SK-MEL-5 (cell line): Measurements from ENCODE around the gene PRDM2. TPM values are rescaled to one million over a fixed set of nuclear protein-coding genes. Genes with fewer than 3 reads are reported as not detected.

ENCODE experiments used
- DNase-seq: peaks from one replicate; pipeline ENCODE4 v3.0.0-alpha.2; 2016; ENCODE audit warnings: low read depth, low spot score
- in situ Hi-C: cut with HindIII; loops from 2 replicates; pipeline ENCODE4 v1.10.0; 2016; ENCODE audit warnings: low sequenced_read_pairs, high pct_unique_total_duplicates, low pct_unique_long_range_greater_than_20kb
- total RNA-seq: library from RNA; depleted of rRNA; stranded (reverse); fragments of >200 nt; shearing (Covaris generic); gene quantifications from 2 replicates; pipeline ENCODE4 v1.2.3, GENCODE V29; 2014

PRDM2 gene
- total RNA-seq, 1 experiment from 2014 or later, result 4.5 TPM

- DNase-seq, result no peak
Observed at GRCh38 chr1:13722808-13723360, 22.9 kb downstream of the PRDM2 start.

GRCh38 chr1:13723810-13724209 is 23.8 kb downstream of the PRDM2 start:
- no peak for DNase-seq
- in situ Hi-C loops, result no loop called here

More at GRCh38 chr1:13722808-13723360, 22.9 kb downstream of the PRDM2 start:
- in situ Hi-C loops, result no loop called here

DNA sequence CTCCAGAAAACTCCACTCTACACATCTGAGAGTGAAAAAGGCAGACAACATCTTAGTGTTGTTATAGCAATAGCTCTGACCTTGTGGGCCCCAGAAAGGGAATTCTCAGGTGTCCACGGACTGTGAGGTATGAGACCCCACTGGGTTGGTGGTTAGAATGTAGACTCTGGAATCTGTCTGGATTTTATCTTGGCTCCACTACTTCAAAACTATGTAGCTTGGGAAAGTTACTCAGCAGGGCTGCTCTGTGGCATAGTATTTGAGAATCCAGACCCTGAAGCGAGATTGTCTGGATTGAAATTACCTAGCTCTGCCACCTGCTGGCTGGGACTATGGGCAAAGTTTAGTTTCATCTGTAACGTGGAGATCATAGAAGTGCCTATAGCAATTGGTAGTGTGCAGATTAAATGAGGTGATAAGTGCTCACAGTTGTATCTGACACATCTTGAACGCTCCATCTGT is 25.8 kb downstream of the PRDM2 start:
- peak; percentile 53 for DNase-seq
- in situ Hi-C loops, result no loop called here

DNA sequence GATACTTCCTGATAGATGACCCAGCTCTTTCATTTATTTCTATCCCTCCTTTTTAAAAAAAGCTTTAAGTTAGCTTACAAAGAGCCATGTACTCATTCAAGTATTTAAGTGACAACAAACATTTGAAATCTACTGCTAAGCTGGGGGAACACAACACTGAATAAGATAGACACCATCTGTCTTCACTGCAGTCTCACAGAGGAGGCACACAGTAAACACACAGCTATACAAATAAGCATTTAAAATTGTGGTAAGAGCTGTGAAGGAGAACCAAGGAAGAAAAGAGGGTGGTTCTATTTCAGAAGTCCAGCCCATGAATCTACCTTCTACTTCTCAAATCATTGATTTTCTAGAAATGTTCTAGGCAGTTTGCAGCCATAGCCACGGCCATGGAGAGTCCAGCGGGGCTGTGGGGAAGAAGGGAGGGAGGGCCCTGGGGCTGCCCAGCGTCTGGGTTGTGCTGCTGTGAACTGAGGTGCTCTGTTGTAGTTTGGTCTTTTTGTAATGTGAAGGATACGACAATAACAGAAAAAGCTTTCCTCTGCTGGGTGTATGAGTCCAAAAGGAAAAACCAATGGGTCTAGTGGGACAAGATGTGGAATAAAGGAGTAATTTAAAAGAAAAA is 28.2 kb downstream of the PRDM2 start:
- no peak for DNase-seq
- in situ Hi-C loops, result no loop called here

DNA sequence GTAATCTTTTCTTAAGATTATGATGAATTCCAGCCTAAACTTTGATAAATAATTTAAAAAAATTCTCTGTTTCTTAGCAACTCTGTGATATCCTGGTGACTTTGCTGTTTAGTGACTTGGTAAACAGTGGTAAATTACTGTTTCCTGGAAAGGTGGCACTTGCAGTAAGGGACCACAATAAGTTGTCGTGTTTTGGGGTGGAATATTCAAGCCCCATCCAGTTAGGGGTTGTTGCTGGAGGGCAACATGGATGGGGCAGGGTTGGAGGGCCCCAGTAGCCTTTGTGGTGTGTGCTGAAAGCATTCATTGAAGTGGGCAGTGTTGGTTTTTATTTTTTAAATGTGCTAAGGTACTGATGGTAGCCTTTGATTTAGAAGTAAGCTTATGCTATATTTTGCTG is 30.3 kb downstream of the PRDM2 start:
- in situ Hi-C loops, result no loop called here
- no peak for DNase-seq

- in situ Hi-C loops, result no loop called here
- DNase-seq, result no peak
Observed at GRCh38 chr1:13730751-13731482, 30.9 kb downstream of the PRDM2 start.

- no peak for DNase-seq
- in situ Hi-C loops, result no loop called here
Observed at GRCh38 chr1:13731897-13732296, 31.9 kb downstream of the PRDM2 start.

DNA sequence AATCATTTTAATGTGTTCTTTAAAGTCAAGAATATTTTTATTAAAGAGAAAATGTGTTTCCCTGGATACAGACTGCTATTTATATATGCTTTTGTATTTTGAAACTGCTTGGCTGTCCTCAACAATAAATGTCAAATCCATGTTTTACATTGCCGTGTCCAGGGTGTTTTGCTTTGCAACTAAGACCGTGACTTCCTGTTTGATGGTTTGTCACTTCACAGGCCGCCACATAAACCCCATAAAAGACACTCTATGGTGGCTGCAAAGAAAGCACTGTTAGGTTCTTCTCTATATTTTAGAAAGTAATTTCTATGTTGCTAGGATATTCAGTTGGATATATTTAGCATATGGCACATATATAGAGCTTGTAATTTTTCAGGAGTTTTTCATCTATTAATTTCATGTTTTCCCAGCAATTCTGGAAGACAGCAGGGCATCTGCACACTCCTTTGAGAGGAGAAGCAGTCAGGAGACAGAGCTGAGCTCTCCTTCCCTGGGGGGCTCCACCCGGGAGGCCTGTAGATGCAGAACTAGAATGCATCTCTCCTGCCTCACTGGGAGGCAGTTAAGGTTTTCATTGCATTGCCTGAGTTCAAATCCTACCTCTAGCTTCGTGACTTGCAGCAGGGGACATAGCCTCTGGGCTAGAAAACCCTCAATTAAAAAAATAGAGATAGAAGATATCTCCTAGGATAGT is 33.1 kb downstream of the PRDM2 start:
- DNase-seq, result no peak
- in situ Hi-C loops, result no loop called here

- in situ Hi-C loops, result no loop called here
- no peak for DNase-seq
Observed at GRCh38 chr1:13733711-13734110, 33.7 kb downstream of the PRDM2 start.

DNA sequence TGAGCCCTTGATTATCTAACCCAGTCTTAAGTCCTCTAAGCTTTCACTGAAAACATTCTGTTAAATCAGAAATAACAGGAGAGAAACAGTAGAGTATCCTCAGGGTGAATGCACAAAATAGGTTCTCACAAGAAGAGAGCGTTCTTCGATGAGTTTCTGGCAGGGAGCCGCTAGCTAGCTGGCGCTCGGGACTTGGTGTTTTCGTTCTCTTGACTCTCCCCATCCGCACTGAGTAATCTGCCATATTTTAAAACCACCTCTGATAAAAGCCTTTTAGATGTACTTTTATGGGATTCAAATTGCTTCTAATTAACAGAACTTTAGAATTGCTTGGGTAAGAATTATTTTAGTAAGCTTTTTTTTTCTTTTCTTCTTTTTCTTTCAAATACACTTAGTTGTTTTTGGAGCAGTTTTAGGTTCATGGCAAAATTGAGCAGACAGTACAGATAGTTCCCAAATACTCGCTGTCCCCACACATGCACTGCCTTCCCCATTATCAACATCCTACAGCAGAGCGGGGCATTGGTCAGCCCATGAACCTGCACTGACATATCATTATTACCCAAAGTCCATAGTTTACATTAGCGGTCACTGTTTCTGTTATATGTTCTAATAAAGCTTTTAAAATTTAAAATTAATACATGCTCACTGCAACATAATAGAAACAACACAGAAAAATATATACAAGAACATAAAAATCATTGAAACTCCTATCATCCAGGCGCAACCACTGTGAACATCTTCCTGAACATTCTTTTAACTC is 35.4 kb downstream of the PRDM2 start:
- no peak for DNase-seq
- in situ Hi-C loops, result no loop called here

GRCh38 chr1:13737398-13737797 is 37.4 kb downstream of the PRDM2 start:
- no peak for DNase-seq
- in situ Hi-C loops, result no loop called here

DNA sequence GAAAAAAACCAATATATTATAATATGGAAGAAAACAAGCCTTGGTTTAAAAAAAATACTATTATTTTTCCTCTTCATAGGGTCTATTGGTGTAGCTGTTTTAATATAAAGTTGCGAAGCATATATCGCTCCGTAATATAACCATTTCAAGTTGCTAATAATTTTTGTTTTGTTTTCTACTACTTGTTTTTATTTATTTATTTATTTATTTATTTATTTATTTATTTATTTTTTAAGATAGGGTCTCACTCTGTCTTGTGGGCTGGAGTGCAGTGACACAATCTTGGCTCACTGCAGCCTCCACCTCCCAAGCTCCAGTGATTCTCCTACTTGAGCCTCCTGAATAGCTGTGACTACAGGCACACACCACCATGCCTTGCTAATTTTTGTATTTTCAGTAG is 46.4 kb downstream of the PRDM2 start:
- in situ Hi-C loops, result no loop called here
- DNase-seq, result no peak

DNA sequence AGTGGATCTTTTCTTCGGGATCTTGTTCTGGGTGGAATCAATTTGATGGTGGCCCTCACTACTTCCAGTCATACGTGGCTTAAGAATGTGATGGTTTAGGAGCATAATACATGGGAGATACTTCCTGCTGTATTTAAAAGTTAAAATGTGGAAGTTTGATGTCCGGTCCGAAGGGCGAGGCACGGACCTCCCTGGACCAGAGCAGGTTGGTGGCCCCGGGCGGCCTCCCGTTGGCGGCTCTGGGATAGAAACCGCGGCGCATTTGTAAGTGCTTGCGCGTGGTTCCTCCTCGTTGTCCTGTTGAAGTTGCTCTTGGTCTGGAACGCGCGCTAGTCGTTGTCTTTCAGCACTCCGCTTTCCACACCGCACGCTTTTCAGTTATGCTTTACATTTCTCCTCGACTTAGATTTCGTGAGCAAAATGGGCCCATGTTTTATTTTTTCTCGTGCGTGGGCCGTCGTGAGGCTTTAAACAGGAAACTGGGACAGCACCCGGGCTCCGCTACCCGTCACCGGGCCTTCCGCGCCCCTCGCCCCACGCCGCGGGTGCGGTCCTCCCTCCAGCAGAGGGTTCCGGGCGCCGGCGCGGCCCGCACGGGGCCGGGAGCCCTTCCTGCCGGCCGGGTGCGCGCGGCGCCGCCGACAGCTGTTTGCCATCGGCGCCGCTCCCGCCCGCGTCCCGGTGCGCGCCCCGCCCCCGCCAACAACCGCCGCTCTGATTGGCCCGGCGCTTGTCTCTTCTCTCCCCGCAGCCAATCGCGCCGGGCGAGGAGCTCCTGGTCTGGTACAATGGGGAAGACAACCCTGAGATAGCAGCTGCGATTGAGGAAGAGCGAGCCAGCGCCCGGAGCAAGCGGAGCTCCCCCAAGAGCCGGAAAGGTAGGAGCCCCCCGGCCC is 48.9 kb downstream of the PRDM2 start:
- DNase-seq, result peak; percentile 94
- in situ Hi-C loops, result no loop called here

DNA sequence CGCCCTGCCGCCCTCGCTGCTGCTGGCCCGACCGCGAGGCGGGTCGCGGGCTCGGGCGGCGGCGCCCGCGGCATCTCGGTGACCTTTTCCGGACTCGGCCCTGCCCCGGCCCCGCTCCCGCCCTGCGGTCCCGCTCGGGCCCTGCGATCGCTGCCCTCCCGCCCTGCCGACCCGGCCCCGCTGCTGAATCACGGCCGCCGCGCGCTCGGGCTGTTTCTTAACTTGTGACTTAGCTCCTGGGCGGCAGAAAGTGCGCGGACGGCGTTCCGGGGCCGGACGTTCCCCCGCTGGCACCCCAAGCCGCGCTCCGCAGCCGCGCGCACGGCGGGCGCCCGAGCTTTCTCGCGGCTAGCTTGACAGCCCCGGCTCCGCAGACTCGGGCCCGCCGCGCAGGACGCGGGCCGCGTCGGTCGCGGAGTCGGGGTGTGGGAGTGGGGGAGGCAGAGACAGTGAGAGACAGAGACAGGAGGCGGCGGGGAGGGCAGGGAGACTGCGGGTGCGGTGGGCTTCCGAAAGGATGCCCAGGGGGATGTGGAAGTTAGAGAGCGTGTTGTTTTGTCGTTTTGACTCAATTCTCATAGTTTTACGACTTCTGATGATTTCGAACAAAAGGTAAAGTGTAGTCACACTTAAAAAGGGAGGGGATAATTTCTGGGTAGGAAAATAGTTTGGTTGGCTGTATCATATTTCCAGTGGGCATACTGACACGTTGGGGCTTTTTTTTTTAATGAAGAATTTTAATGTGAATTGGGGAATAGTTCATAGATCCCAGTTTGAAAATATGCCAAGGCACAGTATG is 49.8 kb downstream of the PRDM2 start:
- in situ Hi-C loops, result no loop called here
- peak; percentile 24 for DNase-seq

DNA sequence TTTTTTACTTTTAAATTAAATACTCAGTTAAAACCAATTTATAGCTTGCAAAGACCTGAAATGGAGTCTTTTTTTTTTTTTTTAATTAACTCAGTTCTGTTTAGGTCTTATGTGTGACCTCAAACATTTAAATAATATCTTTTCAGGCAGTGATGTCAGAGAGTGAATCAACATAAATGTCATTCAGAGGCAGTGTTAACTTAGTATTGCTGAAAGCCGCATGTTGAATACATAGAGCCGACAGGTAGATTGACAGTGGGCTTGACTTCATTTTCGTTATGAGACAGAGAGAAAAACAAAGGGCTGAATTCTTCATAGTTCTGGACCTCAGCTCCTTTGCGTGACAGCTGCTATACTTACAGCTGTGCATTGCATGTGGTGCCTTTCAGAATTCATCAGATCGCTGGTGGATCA is 51.5 kb downstream of the PRDM2 start:
- DNase-seq, result peak; percentile 62
- in situ Hi-C loops, result no loop called here

DNA sequence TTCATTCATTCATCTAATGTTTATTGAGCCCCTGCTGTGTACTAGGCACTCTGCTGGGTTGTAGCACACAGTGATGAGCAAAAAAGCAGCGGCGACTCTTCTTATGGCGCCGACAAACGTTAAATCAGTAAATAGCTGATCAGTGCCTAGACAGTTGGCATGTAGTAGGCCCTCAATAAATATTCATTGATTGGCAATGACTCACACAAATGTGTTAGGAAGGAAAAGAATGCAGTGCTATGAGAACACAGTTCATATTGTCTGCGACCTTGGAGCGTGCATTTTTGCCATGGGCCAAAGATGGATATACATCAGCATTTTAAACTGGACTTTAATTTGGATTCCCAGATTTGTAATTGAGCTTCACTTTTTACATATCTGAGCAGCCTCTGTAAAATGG is 52.0 kb downstream of the PRDM2 start:
- in situ Hi-C loops, result no loop called here
- no peak for DNase-seq
